ENCODE measurements around the gene SLC12A2.
A peak's percentile ranks its signal among the peaks of the same experiment; 100 is the strongest.

SLC12A2 gene

GRCh38 chr5:128083033-128083810 lies at the start of gene SLC12A2:
SLC12A2 (plus strand) TSS chr5:128083766; CDS start chr5:128083955, 189 bp downstream.
- DNase-seq (ENCODE audit: low read depth in 2 of 2) = peak; percentile 80 to 85

- no peak for DNase-seq (ENCODE audit: low read depth in 2 of 2)
Observed at GRCh38 chr5:128035689-128036088, 47.9 kb upstream of the SLC12A2 start.

- no peak for DNase-seq (ENCODE audit: low read depth in 2 of 2)
Observed at GRCh38 chr5:128036950-128037349, 46.6 kb upstream of the SLC12A2 start.

- no peak for DNase-seq (ENCODE audit: low read depth in 2 of 2)
Observed at GRCh38 chr5:128038643-128039042, 44.9 kb upstream of the SLC12A2 start.

GRCh38 chr5:128040927-128041326 lies 42.6 kb upstream of the SLC12A2 start:
- DNase-seq (ENCODE audit: low read depth in 2 of 2) = no peak

GRCh38 chr5:128052780-128053179 lies 30.8 kb upstream of the SLC12A2 start:
- no peak for DNase-seq (ENCODE audit: low read depth in 2 of 2)

- no peak for DNase-seq (ENCODE audit: low read depth in 2 of 2)
Observed at GRCh38 chr5:128053291-128053954, 30.1 kb upstream of the SLC12A2 start.

- DNase-seq (ENCODE audit: low read depth in 2 of 2) = no peak
Observed at GRCh38 chr5:128060644-128061385, 22.8 kb upstream of the SLC12A2 start.

GRCh38 chr5:128062172-128062746 lies 21.3 kb upstream of the SLC12A2 start:
- DNase-seq (ENCODE audit: low read depth in 2 of 2) = no peak

- DNase-seq (ENCODE audit: low read depth in 2 of 2) = no peak
Observed at GRCh38 chr5:128074171-128074570, 9.4 kb upstream of the SLC12A2 start.

GRCh38 chr5:128074953-128075352 lies 8.6 kb upstream of the SLC12A2 start:
- DNase-seq (ENCODE audit: low read depth in 2 of 2) = no peak

- DNase-seq (ENCODE audit: low read depth in 2 of 2) = no peak
Observed at GRCh38 chr5:128077526-128077925, 6.0 kb upstream of the SLC12A2 start.

- DNase-seq (ENCODE audit: low read depth in 2 of 2) = no peak
Observed at GRCh38 chr5:128081111-128081851, 2.3 kb upstream of the SLC12A2 start.

GRCh38 chr5:128082551-128083032 lies 974 bp upstream of the SLC12A2 start:
- no peak for DNase-seq (ENCODE audit: low read depth in 2 of 2)

- DNase-seq (ENCODE audit: low read depth in 2 of 2) = no peak
Observed at GRCh38 chr5:128083811-128084227, 253 bp downstream of the SLC12A2 start.

GRCh38 chr5:128084228-128085167 lies 932 bp downstream of the SLC12A2 start:
- DNase-seq (ENCODE audit: low read depth in 2 of 2) = peak; percentile 17 to 20

- DNase-seq (ENCODE audit: low read depth in 2 of 2) = no peak
Observed at GRCh38 chr5:128085413-128085812, 1.8 kb downstream of the SLC12A2 start.

- no peak for DNase-seq (ENCODE audit: low read depth in 2 of 2)
Observed at GRCh38 chr5:128091579-128091978, 8.0 kb downstream of the SLC12A2 start.

- no peak for DNase-seq (ENCODE audit: low read depth in 2 of 2)
Observed at GRCh38 chr5:128092144-128092543, 8.6 kb downstream of the SLC12A2 start.

- no peak for DNase-seq (ENCODE audit: low read depth in 2 of 2)
Observed at GRCh38 chr5:128093368-128093767, 9.8 kb downstream of the SLC12A2 start.
